ENCODE data around the gene MINDY4. TPM values are rescaled to one million over a fixed set of nuclear protein-coding genes. Genes with fewer than 3 reads are reported as not detected.

Gene MINDY4
- total and polyA plus RNA-seq, 4 experiments from 2014 or later = 0.23 to 1.5 (median 1.1) TPM

- no peaks in the 10 kb centered on the region for H3K9me3 ChIP-seq (ENCODE audit: control insufficient read depth in 1 of 2, low read length in 2 of 2)
- ChIA-PET POLR2A (ENCODE audit: partially characterized antibody) (no interaction called here), CTCF (ENCODE audit: partially characterized antibody) (no interaction called here)
- H3K27me3 Mint-ChIP-seq = no peaks in the 10 kb centered on the region
- no peaks in the 10 kb centered on the region for H3K4me1 Mint-ChIP-seq
- H3K36me3 Mint-ChIP-seq = no peaks in the 10 kb centered on the region
- no peaks in the 10 kb centered on the region for H3K9me3 Mint-ChIP-seq
- DNase-seq = no peak
- H3K36me3 ChIP-seq (ENCODE audit: insufficient read depth, low read length) = no peaks in the 10 kb centered on the region
- no peak overlapping the region for H3K27ac Mint-ChIP-seq
- intact Hi-C loops (cut with micrococcal nuclease) = no loop called here
- no peak overlapping the region for H3K4me3 Mint-ChIP-seq
- no peak overlapping the region for H3K4me3 ChIP-seq (ENCODE audit: low read length in 2 of 2)
- no peaks in the 10 kb centered on the region for H3K27me3 ChIP-seq (ENCODE audit: insufficient read depth, low read length)
- H3K4me1 ChIP-seq (ENCODE audit: insufficient read depth, low read length) = no peaks in the 10 kb centered on the region
- no peak overlapping the region for H3K27ac ChIP-seq (ENCODE audit: low read depth, low read length)
Measured at GRCh38 chr7:30865821-30866220, 94.6 kb downstream of the MINDY4 start.

- no peaks in the 10 kb centered on the region for H3K9me3 ChIP-seq (ENCODE audit: control insufficient read depth in 1 of 2, low read length in 2 of 2)
- no peaks in the 10 kb centered on the region for H3K36me3 ChIP-seq (ENCODE audit: insufficient read depth, low read length)
- no peak overlapping the region for H3K4me3 Mint-ChIP-seq
- H3K36me3 Mint-ChIP-seq = no peaks in the 10 kb centered on the region
- H3K4me1 ChIP-seq (ENCODE audit: insufficient read depth, low read length) = no peaks in the 10 kb centered on the region
- H3K27me3 Mint-ChIP-seq = no peaks in the 10 kb centered on the region
- H3K27ac Mint-ChIP-seq = no peak overlapping the region
- no peaks in the 10 kb centered on the region for H3K27me3 ChIP-seq (ENCODE audit: insufficient read depth, low read length)
- H3K9me3 Mint-ChIP-seq = no peaks in the 10 kb centered on the region
- intact Hi-C loops (cut with micrococcal nuclease) = no loop called here
- no peak overlapping the region for H3K27ac ChIP-seq (ENCODE audit: low read depth, low read length)
- ChIA-PET CTCF (ENCODE audit: partially characterized antibody) (no interaction called here), POLR2A (ENCODE audit: partially characterized antibody) (no interaction called here)
- H3K4me1 Mint-ChIP-seq = no peaks in the 10 kb centered on the region
- no peak overlapping the region for H3K4me3 ChIP-seq (ENCODE audit: low read length in 2 of 2)
- no peak for DNase-seq
Measured at GRCh38 chr7:30866939-30867338, 95.7 kb downstream of the MINDY4 start.

GRCh38 chr7:30867483-30867882, 96.3 kb downstream of the MINDY4 start:
- H3K27me3 Mint-ChIP-seq = no peaks in the 10 kb centered on the region
- ChIA-PET CTCF (ENCODE audit: partially characterized antibody) (no interaction called here), POLR2A (ENCODE audit: partially characterized antibody) (no interaction called here)
- no peaks in the 10 kb centered on the region for H3K9me3 Mint-ChIP-seq
- H3K27ac ChIP-seq (ENCODE audit: low read depth, low read length) = no peak overlapping the region
- H3K27me3 ChIP-seq (ENCODE audit: insufficient read depth, low read length) = no peaks in the 10 kb centered on the region
- H3K27ac Mint-ChIP-seq = no peak overlapping the region
- no peaks in the 10 kb centered on the region for H3K4me1 ChIP-seq (ENCODE audit: insufficient read depth, low read length)
- no peaks in the 10 kb centered on the region for H3K4me1 Mint-ChIP-seq
- no peaks in the 10 kb centered on the region for H3K9me3 ChIP-seq (ENCODE audit: control insufficient read depth in 1 of 2, low read length in 2 of 2)
- intact Hi-C loops (cut with micrococcal nuclease) = no loop called here
- DNase-seq = no peak
- no peaks in the 10 kb centered on the region for H3K36me3 Mint-ChIP-seq
- no peak overlapping the region for H3K4me3 Mint-ChIP-seq
- H3K4me3 ChIP-seq (ENCODE audit: low read length in 2 of 2) = no peak overlapping the region
- H3K36me3 ChIP-seq (ENCODE audit: insufficient read depth, low read length) = no peaks in the 10 kb centered on the region

- intact Hi-C loops (cut with micrococcal nuclease) = no loop called here
- Mint-ChIP-seq H3K9me3 (no peaks in the 10 kb centered on the region), H3K27me3 (no peaks in the 10 kb centered on the region), H3K36me3 (no peaks in the 10 kb centered on the region), H3K4me3 (no peak overlapping the region), H3K27ac (no peak overlapping the region), H3K4me1 (no peaks in the 10 kb centered on the region)
- Histone ChIP-seq H3K27ac (ENCODE audit: low read depth, low read length) (no peak overlapping the region), H3K4me1 (ENCODE audit: insufficient read depth, low read length) (no peaks in the 10 kb centered on the region), H3K27me3 (ENCODE audit: insufficient read depth, low read length) (no peaks in the 10 kb centered on the region), H3K36me3 (ENCODE audit: insufficient read depth, low read length) (no peaks in the 10 kb centered on the region), H3K9me3 (ENCODE audit: control insufficient read depth in 1 of 2, low read length in 2 of 2) (no peaks in the 10 kb centered on the region), H3K4me3 (ENCODE audit: low read length in 2 of 2) (no peak overlapping the region)
- ChIA-PET CTCF (ENCODE audit: partially characterized antibody) (no interaction called here), POLR2A (ENCODE audit: partially characterized antibody) (no interaction called here)
- DNase-seq = no peak
Measured at GRCh38 chr7:30869794-30870611, 98.8 kb downstream of the MINDY4 start.

- no peaks in the 10 kb centered on the region for H3K36me3 Mint-ChIP-seq
- H3K4me1 Mint-ChIP-seq = no peaks in the 10 kb centered on the region
- POLR2A ChIA-PET (ENCODE audit: partially characterized antibody) = no interaction called here
- intact Hi-C loops (cut with micrococcal nuclease) = no loop called here
- H3K27me3 Mint-ChIP-seq = no peaks in the 10 kb centered on the region
- no peaks in the 10 kb centered on the region for H3K27me3 ChIP-seq (ENCODE audit: insufficient read depth, low read length)
- no peak for DNase-seq
- H3K4me1 ChIP-seq (ENCODE audit: insufficient read depth, low read length) = no peaks in the 10 kb centered on the region
- no peaks in the 10 kb centered on the region for H3K36me3 ChIP-seq (ENCODE audit: insufficient read depth, low read length)
- CTCF ChIA-PET (ENCODE audit: partially characterized antibody) = no interaction called here
- H3K9me3 ChIP-seq (ENCODE audit: control insufficient read depth in 1 of 2, low read length in 2 of 2) = no peaks in the 10 kb centered on the region
- H3K9me3 Mint-ChIP-seq = peaks cover 0 to 2% (median 0%) of the 10 kb centered on the region in 8 donors
- no peak overlapping the region for H3K27ac Mint-ChIP-seq
- no peak overlapping the region for H3K27ac ChIP-seq (ENCODE audit: low read depth, low read length)
- H3K4me3 Mint-ChIP-seq = no peak overlapping the region
- H3K4me3 ChIP-seq (ENCODE audit: low read length in 2 of 2) = no peak overlapping the region
Measured at GRCh38 chr7:30870821-30871518, 99.8 kb downstream of the MINDY4 start.

- Mint-ChIP-seq H3K4me3 (no peak overlapping the region), H3K9me3 (peaks cover 0 to 2% (median 0%) of the 10 kb centered on the region in 8 donors)
- POLR2A ChIA-PET (ENCODE audit: partially characterized antibody) = no interaction called here
Measured at GRCh38 chr7:30871655-30872054, 100.4 kb downstream of the MINDY4 start.

GRCh38 chr7:30873207-30873606, 102.0 kb downstream of the MINDY4 start:
- CTCF ChIA-PET (ENCODE audit: partially characterized antibody) = no interaction called here
- Histone ChIP-seq H3K27me3 (ENCODE audit: insufficient read depth, low read length) (no peaks in the 10 kb centered on the region), H3K4me3 (ENCODE audit: low read length in 2 of 2) (no peak overlapping the region), H3K9me3 (ENCODE audit: control insufficient read depth in 1 of 2, low read length in 2 of 2) (no peaks in the 10 kb centered on the region), H3K4me1 (ENCODE audit: insufficient read depth, low read length) (no peaks in the 10 kb centered on the region), H3K27ac (ENCODE audit: low read depth, low read length) (no peak overlapping the region), H3K36me3 (ENCODE audit: insufficient read depth, low read length) (no peaks in the 10 kb centered on the region)
- intact Hi-C loops (cut with micrococcal nuclease) = no loop called here
- Mint-ChIP-seq H3K27me3 (no peaks in the 10 kb centered on the region), H3K4me3 (no peak overlapping the region), H3K4me1 (no peaks in the 10 kb centered on the region), H3K27ac (no peak overlapping the region), H3K9me3 (peaks cover 0 to 2% (median 0%) of the 10 kb centered on the region in 8 donors), H3K36me3 (no peaks in the 10 kb centered on the region)
- no peak for DNase-seq
- POLR2A ChIA-PET (ENCODE audit: partially characterized antibody) = no interaction called here

More at GRCh38 chr7:30871655-30872054, 100.4 kb downstream of the MINDY4 start:
- Histone ChIP-seq H3K27ac (ENCODE audit: low read depth, low read length) (no peak overlapping the region), H3K9me3 (ENCODE audit: control insufficient read depth in 1 of 2, low read length in 2 of 2) (no peaks in the 10 kb centered on the region), H3K36me3 (ENCODE audit: insufficient read depth, low read length) (no peaks in the 10 kb centered on the region), H3K4me3 (ENCODE audit: low read length in 2 of 2) (no peak overlapping the region), H3K4me1 (ENCODE audit: insufficient read depth, low read length) (no peaks in the 10 kb centered on the region), H3K27me3 (ENCODE audit: insufficient read depth, low read length) (no peaks in the 10 kb centered on the region)
- Mint-ChIP-seq H3K27me3 (no peaks in the 10 kb centered on the region), H3K27ac (no peak overlapping the region), H3K36me3 (no peaks in the 10 kb centered on the region), H3K4me1 (no peaks in the 10 kb centered on the region)
- DNase-seq = no peak
- CTCF ChIA-PET (ENCODE audit: partially characterized antibody) = no interaction called here
- intact Hi-C loops (cut with micrococcal nuclease) = no loop called here
